T-helper 2 cell treated with Interferon-gamma antibody and Interleukin-4, amounts not matched to agents 5 μg/mL and 100 μg/mL, for 36 hours (primary cell): Measurements from ENCODE around the gene TYW3.

Experiments
- DNase-seq: peaks from one replicate; pipeline ENCODE4 v3.0.0; 2021; ENCODE audit warnings: low spot score
- H3K27ac Mint-ChIP-seq: one replicate; pipeline ENCODE4 v1.8.0; 2021; ENCODE audit warnings: mild to moderate bottlenecking, mixed read lengths
- H3K27me3 Mint-ChIP-seq: one replicate; pipeline ENCODE4 v1.8.0; 2021; ENCODE audit warnings: low read depth, mixed read lengths
- H3K36me3 Mint-ChIP-seq: one replicate; pipeline ENCODE4 v1.8.0; 2021; ENCODE audit warnings: low read depth, mixed read lengths
- H3K4me1 Mint-ChIP-seq: one replicate; pipeline ENCODE4 v1.8.0; 2021; ENCODE audit warnings: low read depth, mixed read lengths
- H3K4me3 Mint-ChIP-seq: one replicate; pipeline ENCODE4 v1.8.0; 2022; ENCODE audit warnings: mild to moderate bottlenecking, moderate library complexity, mixed read lengths
- H3K9me3 Mint-ChIP-seq: one replicate; pipeline ENCODE4 v1.8.0; 2021; ENCODE audit warnings: mixed read lengths

TYW3 gene

GRCh38 chr1:74732960-74733603 is at the start of gene TYW3, which contains the start of gene CRYZ:
TSS of gene TYW3 (plus strand) at chr1:74733152. CDS start at chr1:74733245, 93 bp downstream.
TSS of gene CRYZ (minus strand) at chr1:74733050. CDS start at chr1:74724821, 8,229 bp downstream.
- peak within 1 kb of the TSS; percentile 98 for H3K27ac Mint-ChIP-seq
- H3K27me3 Mint-ChIP-seq, result no peaks in the 10 kb centered on the region
- H3K4me3 Mint-ChIP-seq, result peak within 1 kb of the TSS; percentile 91
- DNase-seq, result peak; percentile 82
- no peaks in the 10 kb centered on the region for H3K9me3 Mint-ChIP-seq
- H3K4me1 Mint-ChIP-seq, result peaks cover 31% of the 10 kb centered on the region
- peaks cover 13% of the 10 kb centered on the region for H3K36me3 Mint-ChIP-seq

DNA sequence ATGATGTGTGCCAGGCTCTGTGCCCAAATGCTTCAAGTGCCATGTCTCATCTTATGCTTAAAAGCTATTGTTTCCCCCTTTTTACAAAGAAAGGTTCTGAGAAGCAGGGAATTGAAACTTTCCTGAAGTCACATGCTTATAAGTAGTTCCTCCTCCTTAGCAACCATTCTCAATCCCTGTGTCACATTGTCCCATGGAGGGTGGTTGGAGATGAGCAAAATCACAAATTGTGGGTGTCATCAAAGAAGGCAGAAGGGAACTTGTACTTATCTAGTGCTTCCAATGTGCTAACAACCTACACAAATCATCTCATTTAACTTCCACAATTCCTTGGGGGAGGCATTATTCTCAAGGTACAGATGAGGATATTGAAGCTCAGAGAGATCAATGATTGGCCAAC is 49.3 kb upstream of the TYW3 start:
- Mint-ChIP-seq H3K4me1 (peaks cover 4% of the 10 kb centered on the region), H3K36me3 (no peaks in the 10 kb centered on the region), H3K27ac (no peak overlapping the region), H3K9me3 (no peaks in the 10 kb centered on the region), H3K27me3 (peaks cover 14% of the 10 kb centered on the region), H3K4me3 (no peak overlapping the region)
- DNase-seq, result no peak

DNA sequence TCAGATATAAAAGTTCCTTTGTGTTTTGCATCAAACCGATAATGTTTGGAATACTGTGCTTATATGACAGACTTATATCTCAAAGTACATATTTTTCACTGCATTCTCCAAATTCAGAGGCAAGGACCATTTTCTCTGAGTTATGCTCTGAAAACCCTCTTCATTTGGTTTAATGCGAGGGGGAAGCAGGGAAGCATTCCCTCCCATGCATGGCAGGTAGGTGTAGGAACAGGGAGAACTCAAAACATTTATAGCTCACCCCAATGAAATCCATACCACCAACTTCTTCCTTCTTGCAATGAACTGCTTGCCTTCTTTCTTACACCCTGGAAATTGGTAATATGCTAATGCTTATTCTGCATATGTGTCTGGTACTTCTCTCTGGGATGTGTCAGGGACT is 48.7 kb upstream of the TYW3 start:
- peaks cover 11% of the 10 kb centered on the region for H3K27me3 Mint-ChIP-seq
- no peaks in the 10 kb centered on the region for H3K36me3 Mint-ChIP-seq
- H3K4me1 Mint-ChIP-seq, result peaks cover 4% of the 10 kb centered on the region
- no peak overlapping the region for H3K4me3 Mint-ChIP-seq
- H3K9me3 Mint-ChIP-seq, result no peaks in the 10 kb centered on the region
- no peak overlapping the region for H3K27ac Mint-ChIP-seq
- DNase-seq, result no peak

GRCh38 chr1:74686928-74687327 is 46.0 kb upstream of the TYW3 start:
- Mint-ChIP-seq H3K27ac (no peak overlapping the region), H3K36me3 (no peaks in the 10 kb centered on the region), H3K4me3 (no peak overlapping the region), H3K4me1 (no peaks in the 10 kb centered on the region), H3K27me3 (peaks cover 8% of the 10 kb centered on the region), H3K9me3 (no peaks in the 10 kb centered on the region)
- DNase-seq, result no peak

GRCh38 chr1:74689621-74690363 is 43.2 kb upstream of the TYW3 start:
- peak; percentile 15 for DNase-seq

DNA sequence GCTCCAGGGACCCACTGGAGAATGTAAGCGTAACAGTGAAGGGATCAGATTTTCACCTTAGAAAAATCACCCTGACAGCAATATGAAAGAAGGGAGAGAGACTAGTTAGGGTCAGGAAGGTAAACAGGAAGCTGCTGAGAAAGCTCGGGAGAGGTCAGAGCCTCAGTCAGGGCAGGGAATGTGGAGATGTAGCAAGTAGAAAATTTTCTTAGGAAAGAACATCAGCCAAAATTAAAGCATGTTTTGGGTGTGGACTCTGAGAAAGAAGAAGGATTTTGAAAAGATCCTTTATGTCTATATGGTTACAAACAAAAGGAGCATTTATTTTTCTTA is 42.6 kb upstream of the TYW3 start:
- Mint-ChIP-seq H3K36me3 (no peaks in the 10 kb centered on the region), H3K4me1 (no peaks in the 10 kb centered on the region), H3K27ac (no peak overlapping the region), H3K27me3 (peaks cover 2% of the 10 kb centered on the region), H3K9me3 (no peaks in the 10 kb centered on the region), H3K4me3 (no peak overlapping the region)
- no peak for DNase-seq

More at GRCh38 chr1:74689621-74690363, 43.2 kb upstream of the TYW3 start:
- H3K27ac Mint-ChIP-seq, result no peak overlapping the region
- peaks cover 2% of the 10 kb centered on the region for H3K27me3 Mint-ChIP-seq
- no peaks in the 10 kb centered on the region for H3K36me3 Mint-ChIP-seq
- H3K4me3 Mint-ChIP-seq, result no peak overlapping the region
- H3K9me3 Mint-ChIP-seq, result no peaks in the 10 kb centered on the region
- no peaks in the 10 kb centered on the region for H3K4me1 Mint-ChIP-seq

DNA sequence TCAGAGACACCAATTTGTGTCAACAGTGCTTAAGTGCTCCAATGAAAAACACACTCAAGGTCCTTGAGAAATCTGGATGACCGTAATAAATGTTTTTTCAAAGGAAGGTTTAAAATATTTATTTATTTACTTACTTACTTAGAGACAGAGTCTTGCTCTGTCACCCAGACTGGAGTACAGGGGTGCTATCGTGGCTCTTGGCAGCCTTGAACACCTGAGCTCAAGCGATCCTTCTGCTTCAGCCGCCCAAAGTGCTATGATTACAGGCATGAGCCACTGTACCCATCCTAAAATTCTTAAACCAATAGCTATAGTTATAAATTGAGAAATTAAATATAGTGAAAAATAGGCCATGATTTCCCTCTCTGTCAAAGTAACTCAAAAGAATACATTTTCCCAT is 42.0 kb upstream of the TYW3 start:
- H3K27ac Mint-ChIP-seq, result no peak overlapping the region
- no peaks in the 10 kb centered on the region for H3K4me1 Mint-ChIP-seq
- H3K9me3 Mint-ChIP-seq, result no peaks in the 10 kb centered on the region
- no peak for DNase-seq
- H3K4me3 Mint-ChIP-seq, result no peak overlapping the region
- H3K36me3 Mint-ChIP-seq, result no peaks in the 10 kb centered on the region
- H3K27me3 Mint-ChIP-seq, result peaks cover 2% of the 10 kb centered on the region

- DNase-seq, result no peak
- Mint-ChIP-seq H3K4me1 (no peaks in the 10 kb centered on the region), H3K27me3 (no peaks in the 10 kb centered on the region), H3K36me3 (no peaks in the 10 kb centered on the region), H3K9me3 (no peaks in the 10 kb centered on the region), H3K27ac (no peak overlapping the region), H3K4me3 (no peak overlapping the region)
Observed at GRCh38 chr1:74693473-74693872, 39.5 kb upstream of the TYW3 start.

DNA sequence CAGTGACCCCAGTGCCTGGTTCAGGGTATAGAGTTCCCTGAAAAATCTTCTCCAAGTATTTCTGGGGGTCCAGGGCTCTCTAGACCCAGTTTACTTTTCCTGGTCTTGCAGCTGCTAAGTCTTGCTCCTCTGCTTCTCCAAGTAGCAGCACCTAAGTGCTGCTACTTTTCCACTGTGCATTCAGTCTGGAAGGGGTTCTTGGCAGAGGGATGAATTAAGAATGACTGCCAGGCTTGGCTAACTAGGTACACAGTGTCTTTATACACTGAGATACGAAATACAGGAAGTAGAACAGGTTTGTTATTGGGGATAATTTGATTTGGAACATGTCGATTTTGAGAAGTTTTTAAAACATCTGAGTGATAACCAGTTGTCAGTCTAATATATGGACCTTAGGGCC is 35.1 kb upstream of the TYW3 start:
- Mint-ChIP-seq H3K4me3 (no peak overlapping the region), H3K36me3 (peaks cover 4% of the 10 kb centered on the region), H3K9me3 (no peaks in the 10 kb centered on the region), H3K27ac (no peak overlapping the region), H3K27me3 (no peaks in the 10 kb centered on the region), H3K4me1 (no peaks in the 10 kb centered on the region)
- DNase-seq, result no peak

GRCh38 chr1:74699331-74699730 is 33.6 kb upstream of the TYW3 start:
- DNase-seq, result no peak
- no peaks in the 10 kb centered on the region for H3K27me3 Mint-ChIP-seq

GRCh38 chr1:74703386-74704182 is 29.4 kb upstream of the TYW3 start:
- H3K27me3 Mint-ChIP-seq, result no peaks in the 10 kb centered on the region
- DNase-seq, result no peak
- H3K4me1 Mint-ChIP-seq, result peaks cover 4% of the 10 kb centered on the region
- peaks cover 14% of the 10 kb centered on the region for H3K36me3 Mint-ChIP-seq
- H3K9me3 Mint-ChIP-seq, result no peaks in the 10 kb centered on the region
- H3K4me3 Mint-ChIP-seq, result no peak overlapping the region
- no peak overlapping the region for H3K27ac Mint-ChIP-seq

More at GRCh38 chr1:74699331-74699730, 33.6 kb upstream of the TYW3 start:
- Mint-ChIP-seq H3K27ac (no peak overlapping the region), H3K9me3 (no peaks in the 10 kb centered on the region), H3K4me1 (no peaks in the 10 kb centered on the region), H3K4me3 (no peak overlapping the region), H3K36me3 (peaks cover 9% of the 10 kb centered on the region)

DNA sequence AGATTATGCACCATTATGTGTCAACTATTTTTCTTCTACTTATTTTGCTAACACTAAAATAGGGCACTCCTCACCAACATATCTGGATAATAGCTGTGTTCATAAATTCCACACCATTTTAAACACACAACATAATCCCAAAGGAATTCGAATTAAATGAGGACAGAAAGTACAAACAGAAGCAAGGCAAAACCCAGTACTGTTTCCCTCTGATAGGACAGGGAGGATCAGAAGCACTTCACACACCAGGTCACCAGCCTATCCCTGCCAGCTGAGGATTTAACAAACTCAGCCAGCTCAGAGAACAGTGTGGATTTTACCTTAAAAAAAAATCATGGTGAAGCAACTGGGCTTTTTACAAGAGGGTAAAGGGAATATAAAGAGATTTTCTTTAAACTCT is 20.1 kb upstream of the TYW3 start:
- Mint-ChIP-seq H3K9me3 (no peaks in the 10 kb centered on the region), H3K4me1 (peaks cover 5% of the 10 kb centered on the region), H3K27ac (no peak overlapping the region), H3K27me3 (no peaks in the 10 kb centered on the region), H3K36me3 (peaks cover 13% of the 10 kb centered on the region), H3K4me3 (no peak overlapping the region)
- no peak for DNase-seq

GRCh38 chr1:74713849-74714248 is 19.1 kb upstream of the TYW3 start:
- peaks cover 8% of the 10 kb centered on the region for H3K36me3 Mint-ChIP-seq
- no peak for DNase-seq
- H3K4me3 Mint-ChIP-seq, result no peak overlapping the region
- no peaks in the 10 kb centered on the region for H3K4me1 Mint-ChIP-seq
- H3K27me3 Mint-ChIP-seq, result no peaks in the 10 kb centered on the region
- no peak overlapping the region for H3K27ac Mint-ChIP-seq
- H3K9me3 Mint-ChIP-seq, result no peaks in the 10 kb centered on the region
